GM18526 (cell line): ENCODE measurements around the gene ERGIC3.

Experiments used
- POLR2A ChIP-seq: IDR thresholded peaks from 3 replicates; pipeline ENCODE4 v1.6.1; 2011; ENCODE audit not compliant: insufficient read length; ENCODE audit errors: extremely low read depth

ERGIC3 gene

GRCh38 chr20:35575958-35576357 is 34.1 kb downstream of the ERGIC3 start:
- no peak for TF ChIP-seq POLR2A

GRCh38 chr20:35576816-35577215 is 34.9 kb downstream of the ERGIC3 start:
- no peak for TF ChIP-seq POLR2A

- no peak for TF ChIP-seq POLR2A
Measured at GRCh38 chr20:35578469-35578868, 36.6 kb downstream of the ERGIC3 start.

- TF ChIP-seq POLR2A, result no peak
Measured at GRCh38 chr20:35579196-35579595, 37.3 kb downstream of the ERGIC3 start.

- no peak for TF ChIP-seq POLR2A
Measured at GRCh38 chr20:35582131-35582530, 40.3 kb downstream of the ERGIC3 start.

GRCh38 chr20:35582741-35583404 is 41.0 kb downstream of the ERGIC3 start:
- no peak for TF ChIP-seq POLR2A

GRCh38 chr20:35583636-35584560 is 42.0 kb downstream of the ERGIC3 start:
- no peak for TF ChIP-seq POLR2A

GRCh38 chr20:35586751-35587425 is 45.0 kb downstream of the ERGIC3 start:
- TF ChIP-seq POLR2A, result no peak

- TF ChIP-seq POLR2A, result no peak
Measured at GRCh38 chr20:35587436-35587835, 45.6 kb downstream of the ERGIC3 start.

GRCh38 chr20:35588397-35588796 is 46.5 kb downstream of the ERGIC3 start:
- no peak for TF ChIP-seq POLR2A

GRCh38 chr20:35592339-35592974 is 50.6 kb downstream of the ERGIC3 start:
- TF ChIP-seq POLR2A, result no peak

GRCh38 chr20:35595456-35595855 is 53.6 kb downstream of the ERGIC3 start:
- no peak for TF ChIP-seq POLR2A

- TF ChIP-seq POLR2A, result no peak
Measured at GRCh38 chr20:35595901-35596300, 54.0 kb downstream of the ERGIC3 start.

GRCh38 chr20:35597186-35597585 is 55.3 kb downstream of the ERGIC3 start:
- TF ChIP-seq POLR2A, result no peak

- TF ChIP-seq POLR2A, result no peak
Measured at GRCh38 chr20:35598476-35598875, 56.6 kb downstream of the ERGIC3 start.
